H1 (cell line): ENCODE data around the gene SYNJ1. TPM values are rescaled to one million over a fixed set of nuclear protein-coding genes. Genes with fewer than 3 reads are reported as not detected.

Source experiments
- ASH2L ChIP-seq: fragments of 200-600, 300-600 bp; sonication (generic); IDR thresholded peaks from one replicate; pipeline ENCODE4 v1.7.1; 2017; ENCODE audit warnings: low read length
- CHD2 ChIP-seq: IDR thresholded peaks from 2 replicates; pipeline ENCODE4 v1.6.1; 2012; ENCODE audit warnings: low read length, improper control_type of control experiment
- HDAC6 ChIP-seq: IDR thresholded peaks from one replicate; pipeline ENCODE4 v1.7.1; 2012; ENCODE audit warnings: low read depth, mild to moderate bottlenecking, inconsistent platforms, low read length, moderate library complexity
- POLR2AphosphoS5 ChIP-seq: IDR thresholded peaks from 2 replicates; pipeline ENCODE4 v1.6.1; 2011; ENCODE audit warnings: low read depth, low read length
- RXRA ChIP-seq: IDR thresholded peaks from 2 replicates; pipeline ENCODE4 v1.6.1; 2011; ENCODE audit warnings: low read depth, mild to moderate bottlenecking, low read length, moderate library complexity; ENCODE audit not compliant: insufficient read depth
- SIN3A ChIP-seq, 2 experiments: IDR thresholded peaks in 1 of 2; conservative IDR thresholded peaks in 1 of 2; 2 replicates each; pipeline ENCODE4 v1.6.1; 2011 to 2012; ENCODE audit warnings: low read length in 2 of 2, improper control_type of control experiment in 1 of 2, low read depth in 1 of 2, mild to moderate bottlenecking in 1 of 2
- SUZ12 ChIP-seq: fragments of 200-600 bp; sonication (generic); IDR thresholded peaks from 2 replicates; pipeline ENCODE4 v1.6.1; 2012; ENCODE audit warnings: mild to moderate bottlenecking, inconsistent platforms, low read length, moderate library complexity, mixed read lengths
- TAF7 ChIP-seq: optimal IDR thresholded peaks from 2 replicates; pipeline ENCODE3; 2011; ENCODE audit warnings: low read depth, mild to moderate bottlenecking, inconsistent platforms, low read length, moderate library complexity, borderline replicate concordance
- polyA plus RNA-seq, 7 experiments: library from polyadenylated mRNA; depleted of rRNA in 3 of 7; stranded (reverse) in 5 of 7; unstranded in 2 of 7; fragments of >200 nt in 5 of 7; fragments of 200-250 nt in 2 of 7; gene quantifications; 1 replicate in 5 of 7; 2 replicates in 1 of 7; 4 replicates in 1 of 7; pipeline versions ENCODE4 v1.2.1 to v1.2.3, GENCODE V29; 2011 to 2013; ENCODE audit warnings: missing spikeins in 2 of 7, mixed read lengths in 2 of 7
- total RNA-seq: library from RNA; stranded (reverse); fragmentation: NEBNext Ultra II Directional; extraction: Animal tissue kit (Norgen Biotek cat#: 25700); gene quantifications from 2 replicates; pipeline ENCODE4 v1.2.1, GENCODE V29; 2021
- TF ChIP-seq, protein P1 (sequence below): fragments of 300-600 bp; sonication (generic); IDR thresholded peaks from 2 replicates; pipeline ENCODE4 v1.7.1; 2012; ENCODE audit warnings: low read length, moderate library complexity, mild to moderate bottlenecking, inconsistent platforms; ENCODE audit not compliant: insufficient replicate concordance
- TF ChIP-seq, protein P2 (sequence below): IDR thresholded peaks from 2 replicates; pipeline ENCODE4 v1.6.1; 2011; ENCODE audit warnings: low read depth, mild to moderate bottlenecking, low read length; ENCODE audit not compliant: insufficient read depth
- TF ChIP-seq, protein P3 (sequence below): IDR thresholded peaks from 2 replicates; pipeline ENCODE4 v1.6.1; 2012; ENCODE audit warnings: inconsistent platforms

The SYNJ1 gene
- total and polyA plus RNA-seq, 2 of the 8 experiments (the other 6 are each of a cell fraction or from before 2014, with no cell fraction given): 1.3 to 4.3 TPM

DNA sequence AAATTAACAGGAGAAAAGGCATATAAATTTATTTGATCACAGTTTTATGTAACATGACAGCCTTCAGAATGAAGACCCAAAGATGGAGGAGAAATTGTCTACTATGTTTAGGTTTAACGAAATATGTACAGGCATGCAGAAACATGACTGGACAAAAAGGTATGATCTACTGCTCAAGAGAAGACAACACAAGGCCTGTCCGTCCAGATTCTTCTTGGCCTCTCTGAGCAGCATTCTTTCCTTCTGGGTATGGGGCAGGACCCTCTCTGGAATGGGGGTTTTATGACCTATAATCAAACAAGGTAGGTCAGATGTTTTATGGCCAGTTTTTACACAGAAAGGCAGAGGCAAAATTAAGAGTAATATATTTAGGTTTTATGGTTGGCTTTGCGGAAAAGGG, 13.5 kb upstream of the SYNJ1 start (continued):
- TF ChIP-seq, protein P1, sequence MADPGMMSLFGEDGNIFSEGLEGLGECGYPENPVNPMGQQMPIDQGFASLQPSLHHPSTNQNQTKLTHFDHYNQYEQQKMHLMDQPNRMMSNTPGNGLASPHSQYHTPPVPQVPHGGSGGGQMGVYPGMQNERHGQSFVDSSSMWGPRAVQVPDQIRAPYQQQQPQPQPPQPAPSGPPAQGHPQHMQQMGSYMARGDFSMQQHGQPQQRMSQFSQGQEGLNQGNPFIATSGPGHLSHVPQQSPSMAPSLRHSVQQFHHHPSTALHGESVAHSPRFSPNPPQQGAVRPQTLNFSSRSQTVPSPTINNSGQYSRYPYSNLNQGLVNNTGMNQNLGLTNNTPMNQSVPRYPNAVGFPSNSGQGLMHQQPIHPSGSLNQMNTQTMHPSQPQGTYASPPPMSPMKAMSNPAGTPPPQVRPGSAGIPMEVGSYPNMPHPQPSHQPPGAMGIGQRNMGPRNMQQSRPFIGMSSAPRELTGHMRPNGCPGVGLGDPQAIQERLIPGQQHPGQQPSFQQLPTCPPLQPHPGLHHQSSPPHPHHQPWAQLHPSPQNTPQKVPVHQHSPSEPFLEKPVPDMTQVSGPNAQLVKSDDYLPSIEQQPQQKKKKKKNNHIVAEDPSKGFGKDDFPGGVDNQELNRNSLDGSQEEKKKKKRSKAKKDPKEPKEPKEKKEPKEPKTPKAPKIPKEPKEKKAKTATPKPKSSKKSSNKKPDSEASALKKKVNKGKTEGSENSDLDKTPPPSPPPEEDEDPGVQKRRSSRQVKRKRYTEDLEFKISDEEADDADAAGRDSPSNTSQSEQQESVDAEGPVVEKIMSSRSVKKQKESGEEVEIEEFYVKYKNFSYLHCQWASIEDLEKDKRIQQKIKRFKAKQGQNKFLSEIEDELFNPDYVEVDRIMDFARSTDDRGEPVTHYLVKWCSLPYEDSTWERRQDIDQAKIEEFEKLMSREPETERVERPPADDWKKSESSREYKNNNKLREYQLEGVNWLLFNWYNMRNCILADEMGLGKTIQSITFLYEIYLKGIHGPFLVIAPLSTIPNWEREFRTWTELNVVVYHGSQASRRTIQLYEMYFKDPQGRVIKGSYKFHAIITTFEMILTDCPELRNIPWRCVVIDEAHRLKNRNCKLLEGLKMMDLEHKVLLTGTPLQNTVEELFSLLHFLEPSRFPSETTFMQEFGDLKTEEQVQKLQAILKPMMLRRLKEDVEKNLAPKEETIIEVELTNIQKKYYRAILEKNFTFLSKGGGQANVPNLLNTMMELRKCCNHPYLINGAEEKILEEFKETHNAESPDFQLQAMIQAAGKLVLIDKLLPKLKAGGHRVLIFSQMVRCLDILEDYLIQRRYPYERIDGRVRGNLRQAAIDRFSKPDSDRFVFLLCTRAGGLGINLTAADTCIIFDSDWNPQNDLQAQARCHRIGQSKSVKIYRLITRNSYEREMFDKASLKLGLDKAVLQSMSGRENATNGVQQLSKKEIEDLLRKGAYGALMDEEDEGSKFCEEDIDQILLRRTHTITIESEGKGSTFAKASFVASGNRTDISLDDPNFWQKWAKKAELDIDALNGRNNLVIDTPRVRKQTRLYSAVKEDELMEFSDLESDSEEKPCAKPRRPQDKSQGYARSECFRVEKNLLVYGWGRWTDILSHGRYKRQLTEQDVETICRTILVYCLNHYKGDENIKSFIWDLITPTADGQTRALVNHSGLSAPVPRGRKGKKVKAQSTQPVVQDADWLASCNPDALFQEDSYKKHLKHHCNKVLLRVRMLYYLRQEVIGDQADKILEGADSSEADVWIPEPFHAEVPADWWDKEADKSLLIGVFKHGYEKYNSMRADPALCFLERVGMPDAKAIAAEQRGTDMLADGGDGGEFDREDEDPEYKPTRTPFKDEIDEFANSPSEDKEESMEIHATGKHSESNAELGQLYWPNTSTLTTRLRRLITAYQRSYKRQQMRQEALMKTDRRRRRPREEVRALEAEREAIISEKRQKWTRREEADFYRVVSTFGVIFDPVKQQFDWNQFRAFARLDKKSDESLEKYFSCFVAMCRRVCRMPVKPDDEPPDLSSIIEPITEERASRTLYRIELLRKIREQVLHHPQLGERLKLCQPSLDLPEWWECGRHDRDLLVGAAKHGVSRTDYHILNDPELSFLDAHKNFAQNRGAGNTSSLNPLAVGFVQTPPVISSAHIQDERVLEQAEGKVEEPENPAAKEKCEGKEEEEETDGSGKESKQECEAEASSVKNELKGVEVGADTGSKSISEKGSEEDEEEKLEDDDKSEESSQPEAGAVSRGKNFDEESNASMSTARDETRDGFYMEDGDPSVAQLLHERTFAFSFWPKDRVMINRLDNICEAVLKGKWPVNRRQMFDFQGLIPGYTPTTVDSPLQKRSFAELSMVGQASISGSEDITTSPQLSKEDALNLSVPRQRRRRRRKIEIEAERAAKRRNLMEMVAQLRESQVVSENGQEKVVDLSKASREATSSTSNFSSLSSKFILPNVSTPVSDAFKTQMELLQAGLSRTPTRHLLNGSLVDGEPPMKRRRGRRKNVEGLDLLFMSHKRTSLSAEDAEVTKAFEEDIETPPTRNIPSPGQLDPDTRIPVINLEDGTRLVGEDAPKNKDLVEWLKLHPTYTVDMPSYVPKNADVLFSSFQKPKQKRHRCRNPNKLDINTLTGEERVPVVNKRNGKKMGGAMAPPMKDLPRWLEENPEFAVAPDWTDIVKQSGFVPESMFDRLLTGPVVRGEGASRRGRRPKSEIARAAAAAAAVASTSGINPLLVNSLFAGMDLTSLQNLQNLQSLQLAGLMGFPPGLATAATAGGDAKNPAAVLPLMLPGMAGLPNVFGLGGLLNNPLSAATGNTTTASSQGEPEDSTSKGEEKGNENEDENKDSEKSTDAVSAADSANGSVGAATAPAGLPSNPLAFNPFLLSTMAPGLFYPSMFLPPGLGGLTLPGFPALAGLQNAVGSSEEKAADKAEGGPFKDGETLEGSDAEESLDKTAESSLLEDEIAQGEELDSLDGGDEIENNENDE: no peak
- TF ChIP-seq TAF7 (no peak), POLR2AphosphoS5 (no peak), RXRA (no peak), ASH2L (no peak), HDAC6 (no peak), SIN3A (conservative IDR thresholded peaks at IDR 0.05 in 1 of 2, IDR thresholded peaks at IDR 0.05 in 1 of 2; ENCODE audit: low read depth in 1 of 2, low read length in 2 of 2) (no peak), CHD2 (no peak), SUZ12 (no peak)
- TF ChIP-seq, protein P2, sequence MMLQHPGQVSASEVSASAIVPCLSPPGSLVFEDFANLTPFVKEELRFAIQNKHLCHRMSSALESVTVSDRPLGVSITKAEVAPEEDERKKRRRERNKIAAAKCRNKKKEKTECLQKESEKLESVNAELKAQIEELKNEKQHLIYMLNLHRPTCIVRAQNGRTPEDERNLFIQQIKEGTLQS: no peak
- TF ChIP-seq, protein P3, sequence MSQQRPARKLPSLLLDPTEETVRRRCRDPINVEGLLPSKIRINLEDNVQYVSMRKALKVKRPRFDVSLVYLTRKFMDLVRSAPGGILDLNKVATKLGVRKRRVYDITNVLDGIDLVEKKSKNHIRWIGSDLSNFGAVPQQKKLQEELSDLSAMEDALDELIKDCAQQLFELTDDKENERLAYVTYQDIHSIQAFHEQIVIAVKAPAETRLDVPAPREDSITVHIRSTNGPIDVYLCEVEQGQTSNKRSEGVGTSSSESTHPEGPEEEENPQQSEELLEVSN: no peak
